Adrenal gland (tissue), 5 donors: ENCODE measurements around the gene CXCL9.
"Not testable (repeated sequence)": the region's sequence is repeated elsewhere in the genome, so short reads cannot be mapped to it uniquely, and the experiment has no call there.

Experiments
- CTCF ChIP-seq, 6 experiments: fragments of 450-650 bp in 4 of 6; fragments of 200-600 bp in 2 of 6; sonication (generic) in 1 of 6; IDR thresholded peaks; 1 replicate in 5 of 6; 2 replicates in 1 of 6; pipeline versions ENCODE4 v1.5.1 to v1.8.0; 2016 to 2021; ENCODE audit warnings: antibody characterized with exemption in 6 of 6, mild to moderate bottlenecking in 2 of 6, moderate library complexity in 1 of 6
- POLR2A ChIP-seq, 2 donors: fragments of 450-650 bp; IDR thresholded peaks; one replicate each; pipeline ENCODE4 v1.6.1; 2017; ENCODE audit warnings: antibody characterized with exemption in 2 of 2, mild to moderate bottlenecking in 2 of 2, moderate library complexity in 1 of 2
- donor health status: DM: no; HTN: no; CAD: no.

- not testable (repeated sequence) for TF ChIP-seq CTCF, POLR2A (IDR thresholded peaks at IDR 0.05)
These were observed 35.1 kb upstream of the CXCL9 start for GRCh38 chr4:76042241-76042998.
